Pancreas (tissue), 10 donors: Measurements from ENCODE around the gene RET. TPM values are rescaled to one million over a fixed set of nuclear protein-coding genes. Genes with fewer than 3 reads are reported as not detected.

ENCODE experiments used
- ATAC-seq, 4 donors: fragments of 200-7000 bp; cut with Tn5 transposase; one replicate each; pipeline versions ENCODE4 v1.8.0 to v1.9.1; 2020; ENCODE audit warnings: mild to moderate bottlenecking in 4 of 4, moderate library complexity in 4 of 4
- DNase-seq, 6 donors: peaks; one replicate each; pipeline ENCODE4 v3.0.0-alpha.2; 2020
- FAIRE-seq: peaks from 2 replicates; lab custom pipeline; 2012; peaks lifted over from hg19 to GRCh38; lab: Jason Lieb, UNC
- H3K27ac ChIP-seq, 4 donors: fragments of 200-600 bp; sonication (generic); 1 replicate in 3 of 4; 2 replicates in 1 of 4; pipeline versions ENCODE4 v1.5.0 to v1.8.0; 2020
- H3K27me3 ChIP-seq, 4 donors: fragments of 200-600 bp; one replicate each; pipeline ENCODE4 v1.8.0; 2021
- H3K36me3 ChIP-seq, 3 donors: fragments of 200-600 bp; sonication (generic) in 1 of 3; one replicate each; pipeline versions ENCODE4 v1.5.0 to v1.8.0; 2020 to 2021
- H3K4me1 ChIP-seq, 3 donors: fragments of 200-600 bp; one replicate each; pipeline ENCODE4 v1.8.0; 2021
- H3K4me3 ChIP-seq, 4 donors: fragments of 200-600 bp; sonication (generic) in 2 of 4; one replicate each; pipeline versions ENCODE4 v1.5.0 to v1.8.0; 2020 to 2021
- H3K9me3 ChIP-seq, 4 donors: fragments of 200-600 bp; one replicate each; pipeline ENCODE4 v1.8.0; 2021
- CTCF ChIP-seq, 4 donors: fragments of 200-600 bp; sonication (generic) in 3 of 4; IDR thresholded peaks; one replicate each; pipeline versions ENCODE4 v1.5.0 to v1.8.0; 2021; ENCODE audit warnings: antibody characterized with exemption in 4 of 4
- WGBS, 2 donors: extraction: QIAGEN DNeasy Blood & Tissue Kit; methylation state at CpG; one replicate each; pipeline ENCODE4 v1.1.7; 2013; 5-methylcytosine and 5-hydroxymethylcytosine counted together
- intact Hi-C, 3 donors: fragments of 100-400 bp; cut with DNase I; formaldehyde crosslinking; loops; one replicate each; pipeline versions ENCODE4 v1.11.1 to v1.14.2; 2022
- polyA plus RNA-seq, 2 donors: library from polyadenylated mRNA; stranded (reverse); fragments of 200-250 nt; gene quantifications; one replicate each; pipeline ENCODE4 v1.2.3, GENCODE V29; 2013
- total RNA-seq, 6 donors: library from RNA; stranded (reverse); fragmentation: NEBNext Ultra II Directional in 4 of 6; extraction: Animal tissue kit (Norgen Biotek cat#: 25700) in 4 of 6; gene quantifications; one replicate each; pipeline versions ENCODE4 v1.2.1 to v1.2.4, GENCODE V29; 2021 to 2023
- donor health status: healthy with polysubstance abuse.
- donor health status: DM: no; HTN: no; CAD: no; lungs with moderate emphysema.
- donor health status: DM: no; HTN: no; CAD: no.
- donor health status: control.
- donor health status: control.
- donor health status: Bipolar disorder and iron deficiency.
- donor health status: DM: yes; HTN: yes; CAD: no.
- donor health status: DM: no; HTN: no; CAD: no.
- donor health status: DM: no; HTN: no; CAD: no.
- donor health status: DM: yes; HTN: yes; CAD: no.

Gene RET
- total RNA-seq (1 to 10 TPM in 2 of 6 donors, under 1 TPM in 4; 0.32 to 4.4 (median 0.71) TPM), polyA plus RNA-seq (1 to 10 TPM in 1 of 2 donors, under 1 TPM in 1; 0.87 to 1.1 TPM)

GRCh38 chr10:43076876-43077420 lies at the start of gene RET:
Gene RET (plus strand): TSS chr10:43077069. CDS start chr10:43077259, 190 bp downstream.
- ATAC-seq (peak; percentile 55 to 82 (median 70)), DNase-seq (peak in 5 of 6 donors; percentile 26 to 70 (median 49)), FAIRE-seq (no peak)
- TF ChIP-seq CTCF (IDR thresholded peaks at IDR 0.05) = no peak
- intact Hi-C loops = no loop called here
- H3K27me3 ChIP-seq = no peaks in the 10 kb centered on the region
- peaks cover 0 to 2% (median 0%) of the 10 kb centered on the region in 3 donors for H3K4me1 ChIP-seq
- H3K9me3 ChIP-seq = no peaks in the 10 kb centered on the region
- H3K4me3 ChIP-seq = peak within 1 kb of the TSS; percentile 17 to 46 (median 28)
- H3K27ac ChIP-seq = no peak within 1 kb of the TSS
- WGBS, 2 donors = 0 to 1% methylated on average over 33 to 78 of the region's 78 CpGs
- H3K36me3 ChIP-seq = no peaks in the 10 kb centered on the region

- DNase-seq = peak in 1 of 6 donors; percentile 51
- H3K9me3 ChIP-seq = no peaks in the 10 kb centered on the region
- no peaks in the 10 kb centered on the region for H3K4me1 ChIP-seq
- H3K36me3 ChIP-seq = no peaks in the 10 kb centered on the region
- no peak overlapping the region for H3K4me3 ChIP-seq
- no peak overlapping the region for H3K27ac ChIP-seq
- intact Hi-C loops = no loop called here
- 78 to 89% methylated on average over 11 of the region's 11 CpGs for WGBS, 2 donors
- no peak for ATAC-seq
- TF ChIP-seq CTCF (IDR thresholded peaks at IDR 0.05) = no peak
- no peak for FAIRE-seq
- H3K27me3 ChIP-seq = no peaks in the 10 kb centered on the region
These were observed 49.4 kb upstream of the RET start for GRCh38 chr10:43027331-43027955.

GRCh38 chr10:43028143-43028542 lies 48.7 kb upstream of the RET start:
- Histone ChIP-seq H3K27ac (no peak overlapping the region), H3K36me3 (no peaks in the 10 kb centered on the region), H3K9me3 (no peaks in the 10 kb centered on the region), H3K27me3 (no peaks in the 10 kb centered on the region), H3K4me3 (no peak overlapping the region), H3K4me1 (no peaks in the 10 kb centered on the region)
- DNase-seq = no peak
- no peak for ATAC-seq
- FAIRE-seq = no peak
- intact Hi-C loops = no loop called here
- WGBS, 2 donors = 86 to 93% methylated on average over 6 of the region's 6 CpGs
- no peak for TF ChIP-seq CTCF (IDR thresholded peaks at IDR 0.05)

- no peak overlapping the region for H3K27ac ChIP-seq
- H3K4me3 ChIP-seq = no peak overlapping the region
- TF ChIP-seq CTCF (IDR thresholded peaks at IDR 0.05) = no peak
- WGBS, 2 donors = 75 to 77% methylated on average over 7 of the region's 7 CpGs
- H3K36me3 ChIP-seq = no peaks in the 10 kb centered on the region
- no peaks in the 10 kb centered on the region for H3K27me3 ChIP-seq
- DNase-seq (no peak), ATAC-seq (no peak), FAIRE-seq (no peak)
- no peaks in the 10 kb centered on the region for H3K9me3 ChIP-seq
- intact Hi-C loops = no loop called here
- H3K4me1 ChIP-seq = no peaks in the 10 kb centered on the region
These were observed 47.8 kb upstream of the RET start for GRCh38 chr10:43029043-43029442.

GRCh38 chr10:43032613-43033012 lies 44.3 kb upstream of the RET start:
- no peak for FAIRE-seq

More at GRCh38 chr10:43032613-43033012, 44.3 kb upstream of the RET start:
- H3K4me1 ChIP-seq = no peaks in the 10 kb centered on the region
- intact Hi-C loops = no loop called here
- no peak overlapping the region for H3K27ac ChIP-seq
- 62 to 85% methylated on average over 1 of the region's 1 CpG for WGBS, 2 donors
- DNase-seq (no peak), ATAC-seq (no peak)
- no peak for TF ChIP-seq CTCF (IDR thresholded peaks at IDR 0.05)
- no peaks in the 10 kb centered on the region for H3K27me3 ChIP-seq
- H3K4me3 ChIP-seq = no peak overlapping the region
- H3K9me3 ChIP-seq = no peaks in the 10 kb centered on the region
- no peaks in the 10 kb centered on the region for H3K36me3 ChIP-seq
